SIG-M5 (cell line): ENCODE results near the gene NKPD1.

Experiments used
- DNase-seq: peaks from one replicate; lab custom pipeline; 2025; lab: John Stamatoyannopoulos, UW

The NKPD1 gene

GRCh38 chr19:45117671-45118070 is 43.1 kb downstream of the NKPD1 start:
- no peak for DNase-seq

- DNase-seq: no peak
Observed at GRCh38 chr19:45117167-45117594, 43.6 kb downstream of the NKPD1 start.

- DNase-seq: peak; percentile 32
Observed at GRCh38 chr19:45115809-45116615, 44.8 kb downstream of the NKPD1 start.

DNA sequence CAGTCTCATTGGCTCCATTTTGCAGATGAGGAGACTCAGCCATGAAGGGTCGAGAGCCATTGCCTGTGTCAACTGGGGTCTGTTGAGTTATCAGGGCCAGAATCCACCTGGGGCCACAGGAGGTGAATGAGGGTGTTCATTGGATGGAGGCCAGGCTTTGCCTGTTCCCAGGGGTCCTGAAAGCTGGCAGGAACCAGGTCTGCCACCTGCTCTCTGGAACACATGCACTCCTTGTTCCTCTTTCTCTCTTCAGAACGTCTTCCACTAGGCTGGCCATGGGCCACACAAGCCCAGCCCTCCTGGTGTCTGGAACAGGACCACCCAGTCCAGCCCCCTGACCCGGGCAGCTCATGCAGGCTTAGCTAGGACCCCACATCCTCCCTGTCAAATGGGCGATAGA is 46.7 kb downstream of the NKPD1 start:
- DNase-seq: no peak

DNA sequence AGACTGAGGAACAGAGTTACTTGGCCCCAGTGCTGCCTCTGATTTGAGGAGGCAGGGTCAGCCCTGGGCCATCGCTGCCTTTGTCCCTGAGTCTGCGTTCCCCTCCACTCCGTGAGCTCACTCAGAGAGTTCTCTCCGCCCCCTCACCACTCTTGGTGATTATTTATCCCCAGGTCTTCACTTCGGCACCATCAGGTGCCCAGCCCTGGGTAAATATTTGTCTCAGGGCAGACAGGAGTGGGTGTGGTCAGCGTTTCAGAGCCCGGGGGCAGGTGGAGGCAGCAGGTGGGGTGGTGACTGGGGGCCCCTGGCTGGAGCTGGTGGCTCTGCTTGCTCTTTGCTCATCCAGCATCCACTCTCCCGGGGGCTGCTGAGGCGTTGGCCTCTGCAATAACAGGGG is 47.2 kb downstream of the NKPD1 start:
- no peak for DNase-seq

GRCh38 chr19:45112111-45112827 is 48.5 kb downstream of the NKPD1 start:
- DNase-seq: no peak
